BJ (cell line): ENCODE data around the gene MIDN. TPM values are rescaled to one million over a fixed set of nuclear protein-coding genes. Genes with fewer than 3 reads are reported as not detected.

ENCODE experiments used
- CTCF ChIA-PET: fragments of 350-600 bp; formaldehyde crosslinking; extraction: SDS; loops from one replicate; lab custom pipeline; 2021; ENCODE audit warnings: antibody characterized with exemption, inconsistent platforms; lab: Yijun Ruan, JAX
- POLR2A ChIA-PET: fragments of 300-600 bp; sonication (Branson Sonifier 250); formaldehyde crosslinking; extraction: SDS; loops from one replicate; lab custom pipeline; 2021; ENCODE audit warnings: antibody characterized with exemption; lab: Charles Lee
- DNase-seq: peaks from one replicate; pipeline ENCODE4 v3.0.0-alpha.2; 2011; ENCODE audit warnings: low read depth
- H3K27me3 ChIP-seq: 2 replicates; pipeline ENCODE4 v1.6.0; 2011; ENCODE audit warnings: low read length; ENCODE audit not compliant: control insufficient read depth, insufficient read depth
- H3K36me3 ChIP-seq: 2 replicates; pipeline ENCODE4 v1.5.1; 2011; ENCODE audit warnings: low read length; ENCODE audit not compliant: control insufficient read depth, insufficient read depth
- H3K4me3 ChIP-seq: 2 replicates; pipeline ENCODE4 v1.5.1; 2011; ENCODE audit warnings: low read depth, mild to moderate bottlenecking, control low read depth, low read length
- polyA plus RNA-seq: library from polyadenylated mRNA; depleted of rRNA; stranded (reverse); fragments of >200 nt; gene quantifications from 2 replicates; pipeline ENCODE4 v1.2.3, GENCODE V29; 2011
- TF ChIP-seq, protein P1 (sequence below): IDR thresholded peaks from 2 replicates; pipeline ENCODE4 v1.5.1; 2011; ENCODE audit warnings: low read depth, mild to moderate bottlenecking, control low read depth, inconsistent platforms, low read length, moderate library complexity; ENCODE audit not compliant: insufficient read depth

MIDN gene
- polyA plus RNA-seq, 1 experiment: 8.4 TPM

- CTCF ChIA-PET: interaction anchor here (6.2 kb wide), 1 partner anchor 33 kb away, joined by 46 read pairs; no protein-coding TSS in a partner anchor
- TF ChIP-seq, protein P1, sequence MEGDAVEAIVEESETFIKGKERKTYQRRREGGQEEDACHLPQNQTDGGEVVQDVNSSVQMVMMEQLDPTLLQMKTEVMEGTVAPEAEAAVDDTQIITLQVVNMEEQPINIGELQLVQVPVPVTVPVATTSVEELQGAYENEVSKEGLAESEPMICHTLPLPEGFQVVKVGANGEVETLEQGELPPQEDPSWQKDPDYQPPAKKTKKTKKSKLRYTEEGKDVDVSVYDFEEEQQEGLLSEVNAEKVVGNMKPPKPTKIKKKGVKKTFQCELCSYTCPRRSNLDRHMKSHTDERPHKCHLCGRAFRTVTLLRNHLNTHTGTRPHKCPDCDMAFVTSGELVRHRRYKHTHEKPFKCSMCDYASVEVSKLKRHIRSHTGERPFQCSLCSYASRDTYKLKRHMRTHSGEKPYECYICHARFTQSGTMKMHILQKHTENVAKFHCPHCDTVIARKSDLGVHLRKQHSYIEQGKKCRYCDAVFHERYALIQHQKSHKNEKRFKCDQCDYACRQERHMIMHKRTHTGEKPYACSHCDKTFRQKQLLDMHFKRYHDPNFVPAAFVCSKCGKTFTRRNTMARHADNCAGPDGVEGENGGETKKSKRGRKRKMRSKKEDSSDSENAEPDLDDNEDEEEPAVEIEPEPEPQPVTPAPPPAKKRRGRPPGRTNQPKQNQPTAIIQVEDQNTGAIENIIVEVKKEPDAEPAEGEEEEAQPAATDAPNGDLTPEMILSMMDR: no peak
- no peak for DNase-seq
- no peaks in the 10 kb centered on the region for H3K27me3 ChIP-seq
- POLR2A ChIA-PET: interaction anchor here (0.7 kb wide), 1 partner anchor 24 kb away, joined by 3 read pairs; no protein-coding TSS in a partner anchor
- no peak overlapping the region; the same call in 1 of the 2 replicates for H3K4me3 ChIP-seq
- H3K36me3 ChIP-seq: peaks cover 35% of the 10 kb centered on the region
Measured at GRCh38 chr19:1276628-1277022, 28.2 kb downstream of the MIDN start.

GRCh38 chr19:1277061-1277460 is 28.7 kb downstream of the MIDN start:
- DNase-seq: no peak
- Histone ChIP-seq H3K36me3 (peaks cover 31% of the 10 kb centered on the region), H3K27me3 (no peaks in the 10 kb centered on the region), H3K4me3 (no peak overlapping the region)
- POLR2A ChIA-PET: interaction anchor here (0.7 kb wide), 1 partner anchor 24 kb away, joined by 3 read pairs; no protein-coding TSS in a partner anchor
- TF ChIP-seq, protein P1: no peak
- CTCF ChIA-PET: interaction anchor here (1.0 to 3.3 kb wide), 2 partner anchors 9 to 33 kb away, joined by 6 to 12 read pairs; no protein-coding TSS in a partner anchor

GRCh38 chr19:1278074-1278473 is 29.7 kb downstream of the MIDN start:
- Histone ChIP-seq H3K4me3 (no peak overlapping the region), H3K36me3 (peaks cover 23% of the 10 kb centered on the region), H3K27me3 (no peaks in the 10 kb centered on the region)
- no peak for DNase-seq
- TF ChIP-seq, protein P1: no peak
- ChIA-PET POLR2A (no interaction called here), CTCF (interaction anchor here (0.7 to 3.3 kb wide), 3 partner anchors 10 to 34 kb away, joined by 4 to 12 read pairs (median 6); no protein-coding TSS in a partner anchor)

GRCh38 chr19:1278713-1279660 is 30.6 kb downstream of the MIDN start:
- Histone ChIP-seq H3K36me3 (peaks cover 16% of the 10 kb centered on the region), H3K4me3 (no peak overlapping the region), H3K27me3 (no peaks in the 10 kb centered on the region)
- TF ChIP-seq, protein P1: no peak
- CTCF ChIA-PET: interaction anchor here (0.6 to 3.3 kb wide), 24 partner anchors 10 to 212 kb away, joined by 3 to 12 read pairs (median 4); partner anchors contain the start of genes ATP5F1D, CIRBP and REEP6
- POLR2A ChIA-PET: interaction anchor here (0.6 to 0.9 kb wide), 2 partner anchors 10 to 40 kb away, joined by 3 to 5 read pairs; partner anchors contain the start of gene CIRBP
- no peak for DNase-seq
